AG10803 (cell line): ENCODE data around the gene SYTL2.

ENCODE experiments used
- DNase-seq: peaks from one replicate; pipeline ENCODE4 v3.0.0; 2010; ENCODE audit warnings: low read depth
- H3K4me3 ChIP-seq: 2 replicates; pipeline ENCODE4 v1.5.1; 2011; ENCODE audit warnings: mild to moderate bottlenecking, low read length, control low read depth
- TF ChIP-seq, protein P1 (sequence below): conservative IDR thresholded peaks from 2 replicates; pipeline ENCODE4 v1.5.1; 2011; ENCODE audit warnings: mild to moderate bottlenecking, low read length, control low read depth, inconsistent platforms

SYTL2 gene

DNA sequence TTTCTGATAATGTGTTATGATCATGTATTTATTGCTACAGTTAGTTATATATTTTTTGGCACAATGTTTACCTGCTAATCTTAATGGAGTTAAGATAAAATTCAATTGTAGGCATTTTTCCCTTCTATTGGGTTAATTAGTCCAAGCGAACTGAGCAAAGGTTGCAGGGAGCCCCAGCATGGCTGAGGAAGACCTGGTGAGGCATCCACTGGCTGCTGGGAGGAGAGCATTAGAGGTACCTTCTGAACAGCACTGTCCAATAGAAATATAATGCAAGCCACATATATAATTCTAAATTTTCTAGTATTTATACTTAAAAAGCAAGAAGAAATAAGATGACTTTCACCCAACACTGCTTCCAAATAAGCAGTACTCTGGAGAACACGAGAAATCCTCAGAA is 163.9 kb downstream of the SYTL2 start:
- peak overlapping the region; percentile 92 for H3K4me3 ChIP-seq
- DNase-seq, result no peak
- TF ChIP-seq, protein P1, sequence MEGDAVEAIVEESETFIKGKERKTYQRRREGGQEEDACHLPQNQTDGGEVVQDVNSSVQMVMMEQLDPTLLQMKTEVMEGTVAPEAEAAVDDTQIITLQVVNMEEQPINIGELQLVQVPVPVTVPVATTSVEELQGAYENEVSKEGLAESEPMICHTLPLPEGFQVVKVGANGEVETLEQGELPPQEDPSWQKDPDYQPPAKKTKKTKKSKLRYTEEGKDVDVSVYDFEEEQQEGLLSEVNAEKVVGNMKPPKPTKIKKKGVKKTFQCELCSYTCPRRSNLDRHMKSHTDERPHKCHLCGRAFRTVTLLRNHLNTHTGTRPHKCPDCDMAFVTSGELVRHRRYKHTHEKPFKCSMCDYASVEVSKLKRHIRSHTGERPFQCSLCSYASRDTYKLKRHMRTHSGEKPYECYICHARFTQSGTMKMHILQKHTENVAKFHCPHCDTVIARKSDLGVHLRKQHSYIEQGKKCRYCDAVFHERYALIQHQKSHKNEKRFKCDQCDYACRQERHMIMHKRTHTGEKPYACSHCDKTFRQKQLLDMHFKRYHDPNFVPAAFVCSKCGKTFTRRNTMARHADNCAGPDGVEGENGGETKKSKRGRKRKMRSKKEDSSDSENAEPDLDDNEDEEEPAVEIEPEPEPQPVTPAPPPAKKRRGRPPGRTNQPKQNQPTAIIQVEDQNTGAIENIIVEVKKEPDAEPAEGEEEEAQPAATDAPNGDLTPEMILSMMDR, result no peak
